Measurements from ENCODE around the gene PIBF1.
"Not testable (repeated sequence)": the region's sequence is repeated elsewhere in the genome, so short reads cannot be mapped to it uniquely, and the experiment has no call there.

PIBF1 gene

DNA sequence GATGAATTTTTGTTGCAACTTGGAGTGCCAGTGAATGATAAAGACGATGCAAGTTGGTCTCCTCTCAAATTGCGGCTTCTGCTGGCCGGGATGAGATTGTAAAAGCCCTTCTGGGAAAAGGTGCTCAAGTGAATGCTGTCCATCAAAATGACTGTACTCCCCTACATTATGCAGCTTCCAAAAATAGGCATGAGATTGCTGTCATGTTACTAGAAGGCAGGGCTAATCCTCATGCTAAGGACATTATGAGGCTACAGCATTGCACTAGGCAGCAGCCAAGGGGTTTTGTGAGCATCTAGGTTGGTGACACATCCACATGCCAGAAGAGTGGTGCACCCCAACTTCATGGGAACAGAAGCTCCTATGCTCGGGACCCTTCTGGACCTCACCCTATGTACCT, 254.6 kb downstream of the PIBF1 start:
- H3K4me1 ChIP-seq (ENCODE audit: insufficient read depth, insufficient read length) = no peaks in the 10 kb centered on the region
- no peaks in the 10 kb centered on the region for H3K36me3 ChIP-seq (ENCODE audit: insufficient read depth, insufficient read length, low read length)
- no peak overlapping the region for H3K4me3 ChIP-seq (ENCODE audit: insufficient read length, low read depth)
- no peak overlapping the region for H3K9ac ChIP-seq (ENCODE audit: insufficient read length, low read depth)
- no peaks in the 10 kb centered on the region for H3K9me3 ChIP-seq (ENCODE audit: insufficient read depth, low read length)
- no peak for DNase-seq (ENCODE audit: low read depth, low spot score)
- H3K27me3 ChIP-seq (ENCODE audit: insufficient read depth, insufficient read length) = no peaks in the 10 kb centered on the region
- TF ChIP-seq SUZ12 (IDR thresholded peaks at IDR 0.05; ENCODE audit: extremely low read depth, insufficient read depth, insufficient read length) (no peak), YY1 (IDR thresholded peaks at IDR 0.05; ENCODE audit: insufficient read depth, insufficient read length) (no peak), ZNF274 (IDR thresholded peaks at IDR 0.05; ENCODE audit: low read depth, low read length) (no peak)

DNA sequence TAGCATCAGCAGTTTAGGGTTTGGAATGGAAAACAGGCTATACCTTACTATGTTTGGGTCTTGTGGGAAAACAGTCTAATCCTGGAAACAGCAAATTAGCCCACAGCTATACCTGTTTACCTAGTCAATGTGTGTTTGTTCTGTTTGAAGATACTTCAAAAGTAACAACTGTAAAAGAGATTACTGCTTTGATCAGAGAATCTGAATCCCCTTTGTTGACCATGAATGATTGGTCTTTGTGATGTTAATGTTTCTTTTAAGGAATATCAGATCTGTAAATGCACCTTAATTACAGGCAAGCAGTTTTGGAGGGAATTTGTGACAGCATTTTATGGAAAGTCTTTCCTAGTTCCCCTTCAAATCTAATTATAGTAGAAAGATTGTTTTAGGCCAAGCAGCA, 256.1 kb downstream of the PIBF1 start:
- TF ChIP-seq SUZ12 (IDR thresholded peaks at IDR 0.05; ENCODE audit: extremely low read depth, insufficient read depth, insufficient read length) (no peak), YY1 (IDR thresholded peaks at IDR 0.05; ENCODE audit: insufficient read depth, insufficient read length) (no peak), ZNF274 (IDR thresholded peaks at IDR 0.05; ENCODE audit: low read depth, low read length) (no peak)
- Histone ChIP-seq H3K27me3 (ENCODE audit: insufficient read depth, insufficient read length) (no peaks in the 10 kb centered on the region), H3K9ac (ENCODE audit: insufficient read length, low read depth) (no peak overlapping the region), H3K9me3 (ENCODE audit: insufficient read depth, low read length) (no peaks in the 10 kb centered on the region), H3K4me1 (ENCODE audit: insufficient read depth, insufficient read length) (no peaks in the 10 kb centered on the region), H3K36me3 (ENCODE audit: insufficient read depth, insufficient read length, low read length) (no peaks in the 10 kb centered on the region), H3K4me3 (ENCODE audit: insufficient read length, low read depth) (no peak overlapping the region)
- DNase-seq (ENCODE audit: low read depth, low spot score) = no peak

DNA sequence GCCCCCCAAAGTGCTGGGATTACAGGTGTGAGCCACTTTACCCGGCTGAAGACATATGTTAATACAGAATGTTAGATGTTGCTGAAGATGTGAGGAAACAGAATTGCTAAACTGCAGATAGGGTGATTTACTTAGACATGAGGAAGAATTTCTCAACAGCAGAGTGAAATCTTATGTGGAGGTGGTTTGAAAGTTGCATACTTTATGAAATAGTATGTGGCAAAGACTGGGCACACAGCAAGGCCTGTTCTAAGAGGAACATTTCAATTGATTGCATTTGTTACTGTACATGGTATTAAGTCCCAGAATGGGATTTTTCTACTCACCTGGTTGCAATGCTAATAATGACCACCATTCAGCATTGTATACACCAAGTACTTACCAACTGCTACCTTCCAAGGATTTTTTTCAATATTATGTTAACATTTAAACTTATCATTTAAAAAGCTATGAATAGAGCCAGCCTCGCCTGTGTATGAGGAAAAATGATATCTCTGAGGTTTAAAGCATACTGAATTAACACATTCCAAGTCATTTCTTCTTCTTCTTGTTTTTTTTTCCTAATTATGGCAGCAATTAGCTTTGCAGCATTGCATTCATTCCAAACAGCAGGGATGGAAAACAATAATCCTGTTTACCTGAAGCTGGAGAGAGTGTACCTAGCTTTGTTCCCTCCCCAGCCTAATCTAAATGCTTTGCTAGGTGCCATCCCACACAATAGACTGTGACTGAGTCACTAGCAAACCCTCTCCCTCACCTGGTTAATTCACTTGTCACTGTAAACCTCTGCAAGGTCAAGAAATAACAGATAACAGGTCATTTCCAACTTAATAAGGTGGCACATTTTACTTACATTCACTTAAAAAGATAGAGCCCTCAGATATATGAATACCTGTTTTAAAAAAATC, 257.5 kb downstream of the PIBF1 start:
- Histone ChIP-seq H3K4me3 (ENCODE audit: insufficient read length, low read depth) (no peak overlapping the region), H3K9me3 (ENCODE audit: insufficient read depth, low read length) (no peaks in the 10 kb centered on the region), H3K36me3 (ENCODE audit: insufficient read depth, insufficient read length, low read length) (no peaks in the 10 kb centered on the region), H3K27me3 (ENCODE audit: insufficient read depth, insufficient read length) (no peaks in the 10 kb centered on the region), H3K9ac (ENCODE audit: insufficient read length, low read depth) (no peak overlapping the region), H3K4me1 (ENCODE audit: insufficient read depth, insufficient read length) (no peaks in the 10 kb centered on the region)
- no peak for DNase-seq (ENCODE audit: low read depth, low spot score)
- TF ChIP-seq YY1 (IDR thresholded peaks at IDR 0.05; ENCODE audit: insufficient read depth, insufficient read length) = no peak
- TF ChIP-seq SUZ12 (IDR thresholded peaks at IDR 0.05; ENCODE audit: extremely low read depth, insufficient read depth, insufficient read length) = no peak
- no peak for TF ChIP-seq ZNF274 (IDR thresholded peaks at IDR 0.05; ENCODE audit: low read depth, low read length)

GRCh38 chr13:73040484-73040883, 258.6 kb downstream of the PIBF1 start:
- Histone ChIP-seq H3K9ac (ENCODE audit: insufficient read length, low read depth) (no peak overlapping the region), H3K27me3 (ENCODE audit: insufficient read depth, insufficient read length) (no peaks in the 10 kb centered on the region), H3K9me3 (ENCODE audit: insufficient read depth, low read length) (no peaks in the 10 kb centered on the region), H3K4me3 (ENCODE audit: insufficient read length, low read depth) (no peak overlapping the region), H3K36me3 (ENCODE audit: insufficient read depth, insufficient read length, low read length) (no peaks in the 10 kb centered on the region), H3K4me1 (ENCODE audit: insufficient read depth, insufficient read length) (no peaks in the 10 kb centered on the region)
- TF ChIP-seq SUZ12 (IDR thresholded peaks at IDR 0.05; ENCODE audit: extremely low read depth, insufficient read depth, insufficient read length) (no peak), ZNF274 (IDR thresholded peaks at IDR 0.05; ENCODE audit: low read depth, low read length) (no peak), YY1 (IDR thresholded peaks at IDR 0.05; ENCODE audit: insufficient read depth, insufficient read length) (no peak)
- no peak for DNase-seq (ENCODE audit: low read depth, low spot score)

DNA sequence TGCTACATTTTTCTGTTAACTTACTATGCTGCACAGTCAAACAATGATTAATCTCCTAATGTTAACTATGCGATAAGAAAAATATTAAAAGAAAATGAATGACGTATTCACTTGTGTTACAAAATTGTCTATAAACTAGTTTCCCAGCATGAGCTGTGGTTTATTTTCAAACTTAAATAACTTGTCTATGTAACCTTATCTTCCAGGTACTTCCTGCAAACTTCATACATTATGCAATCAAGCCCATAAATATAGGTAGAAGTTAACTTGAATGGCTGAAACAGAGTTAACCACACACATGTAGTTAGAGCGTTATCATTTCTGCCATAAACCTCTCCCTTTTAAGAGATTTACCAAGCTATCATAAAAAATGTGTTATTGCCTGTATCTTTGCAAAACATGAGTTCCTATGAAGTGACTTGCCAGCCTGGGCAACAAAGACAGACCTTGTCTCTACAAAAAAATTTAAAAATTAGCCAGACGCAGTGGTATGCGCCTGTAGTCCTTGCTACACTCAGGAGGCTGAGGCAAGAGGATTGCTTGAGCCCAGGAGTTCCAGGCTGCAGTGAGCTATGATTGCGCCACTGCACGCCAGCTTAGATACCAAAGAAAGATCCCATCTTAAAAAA, 259.1 kb downstream of the PIBF1 start:
- no peak for TF ChIP-seq YY1 (IDR thresholded peaks at IDR 0.05; ENCODE audit: insufficient read depth, insufficient read length)
- no peak for TF ChIP-seq ZNF274 (IDR thresholded peaks at IDR 0.05; ENCODE audit: low read depth, low read length)
- no peak for TF ChIP-seq SUZ12 (IDR thresholded peaks at IDR 0.05; ENCODE audit: extremely low read depth, insufficient read depth, insufficient read length)
- DNase-seq (ENCODE audit: low read depth, low spot score) = no peak

DNA sequence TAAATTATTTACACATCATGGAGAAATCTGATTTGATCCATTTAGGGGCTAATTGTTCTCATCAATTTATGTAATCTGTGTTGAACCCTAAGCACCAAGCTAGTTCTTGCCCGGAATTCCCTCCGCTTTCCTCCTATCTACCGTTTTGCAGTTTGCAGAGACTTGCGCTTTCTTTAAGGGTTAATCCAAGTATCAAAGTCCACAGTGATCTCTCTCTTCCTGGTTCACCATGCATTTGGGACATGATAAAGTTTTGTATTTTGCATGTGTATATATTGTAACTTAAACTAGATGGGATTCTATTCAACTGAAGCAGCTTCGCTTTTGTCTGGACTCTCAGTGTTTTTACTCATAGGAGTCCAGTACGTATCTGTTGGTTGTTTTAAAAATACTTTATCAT, 263.1 kb downstream of the PIBF1 start:
- Histone ChIP-seq H3K9me3 (ENCODE audit: insufficient read depth, low read length) (no peaks in the 10 kb centered on the region), H3K9ac (ENCODE audit: insufficient read length, low read depth) (no peak overlapping the region), H3K4me3 (ENCODE audit: insufficient read length, low read depth) (no peak overlapping the region), H3K27me3 (ENCODE audit: insufficient read depth, insufficient read length) (no peaks in the 10 kb centered on the region), H3K36me3 (ENCODE audit: insufficient read depth, insufficient read length, low read length) (no peaks in the 10 kb centered on the region), H3K4me1 (ENCODE audit: insufficient read depth, insufficient read length) (no peaks in the 10 kb centered on the region)
- DNase-seq (ENCODE audit: low read depth, low spot score) = no peak
- TF ChIP-seq ZNF274 (IDR thresholded peaks at IDR 0.05; ENCODE audit: low read depth, low read length) = no peak
- TF ChIP-seq YY1 (IDR thresholded peaks at IDR 0.05; ENCODE audit: insufficient read depth, insufficient read length) = no peak
- TF ChIP-seq SUZ12 (IDR thresholded peaks at IDR 0.05; ENCODE audit: extremely low read depth, insufficient read depth, insufficient read length) = no peak

More for the DNA sequence above, 259.1 kb downstream of the PIBF1 start:
- Histone ChIP-seq H3K9ac (ENCODE audit: insufficient read length, low read depth) (no peak overlapping the region), H3K4me3 (ENCODE audit: insufficient read length, low read depth) (no peak overlapping the region), H3K27me3 (ENCODE audit: insufficient read depth, insufficient read length) (no peaks in the 10 kb centered on the region), H3K9me3 (ENCODE audit: insufficient read depth, low read length) (no peaks in the 10 kb centered on the region), H3K36me3 (ENCODE audit: insufficient read depth, insufficient read length, low read length) (no peaks in the 10 kb centered on the region), H3K4me1 (ENCODE audit: insufficient read depth, insufficient read length) (no peaks in the 10 kb centered on the region)

- not testable (repeated sequence) for H3K9me3 ChIP-seq (ENCODE audit: insufficient read depth, low read length); H3K4me3 ChIP-seq (ENCODE audit: insufficient read length, low read depth); DNase-seq (ENCODE audit: low read depth, low spot score); H3K4me1 ChIP-seq (ENCODE audit: insufficient read depth, insufficient read length); H3K9ac ChIP-seq (ENCODE audit: insufficient read length, low read depth); H3K27me3 ChIP-seq (ENCODE audit: insufficient read depth, insufficient read length); H3K36me3 ChIP-seq (ENCODE audit: insufficient read depth, insufficient read length, low read length)
Observed at GRCh38 chr13:73048615-73049014, 266.7 kb downstream of the PIBF1 start.
